HEK293T (cell line): ENCODE data around the gene IGSF21.

ENCODE experiments used
- ELF4 ChIP-seq: fragments of 450-650 bp; IDR thresholded peaks from 2 replicates; pipeline ENCODE4 v1.6.1; 2017; ENCODE audit warnings: antibody characterized with exemption
- FOXA1 ChIP-seq: fragments of 450-650 bp; IDR thresholded peaks from 2 replicates; pipeline ENCODE4 v1.6.1; 2016; ENCODE audit warnings: mild to moderate bottlenecking
- HDGF ChIP-seq: fragments of 450-650 bp; IDR thresholded peaks from 2 replicates; pipeline ENCODE4 v1.6.1; 2017; ENCODE audit warnings: antibody characterized with exemption, borderline replicate concordance
- L3MBTL2 ChIP-seq: fragments of 450-650 bp; conservative IDR thresholded peaks from 2 replicates; pipeline ENCODE4 v1.6.1; 2016; ENCODE audit warnings: mild to moderate bottlenecking
- LEF1 ChIP-seq: fragments of 450-650 bp; IDR thresholded peaks from 2 replicates; pipeline ENCODE4 v1.6.1; 2017; ENCODE audit warnings: mild to moderate bottlenecking, borderline replicate concordance
- NFRKB ChIP-seq: fragments of 450-650 bp; IDR thresholded peaks from 2 replicates; pipeline ENCODE4 v1.6.1; 2016; ENCODE audit warnings: mild to moderate bottlenecking, moderate library complexity
- SP1 ChIP-seq: fragments of 450-650 bp; IDR thresholded peaks from 2 replicates; pipeline ENCODE4 v1.6.1; 2017
- ZNF384 ChIP-seq: fragments of 450-650 bp; IDR thresholded peaks from 2 replicates; pipeline ENCODE4 v1.6.1; 2016

DNA sequence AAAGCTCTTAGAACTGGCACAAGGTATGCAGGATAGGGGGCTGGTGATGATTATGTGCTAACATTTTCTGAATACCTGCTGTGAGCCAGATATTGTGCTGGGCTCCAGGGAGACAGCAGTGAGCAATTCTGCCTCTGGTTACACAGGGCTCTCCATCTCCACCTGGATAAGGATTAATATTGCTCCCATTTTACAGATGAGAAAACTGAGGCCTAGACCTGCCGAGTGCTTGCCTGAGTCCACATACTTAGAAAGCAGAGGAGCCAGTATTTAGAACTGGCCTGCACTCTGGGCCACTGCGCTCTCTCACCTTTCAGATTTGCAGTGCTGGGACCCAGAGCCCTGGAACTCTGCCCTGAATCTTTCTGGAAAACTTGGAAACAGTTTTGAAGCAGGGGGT lies 205.9 kb downstream of the IGSF21 start:
- TF ChIP-seq HDGF (no peak), ZNF384 (no peak), SP1 (no peak), L3MBTL2 (no peak), FOXA1 (no peak), NFRKB (no peak), LEF1 (no peak), ELF4 (no peak)
